HAP-1 (cell line): ENCODE measurements around the gene BAZ2A.
A peak's percentile ranks its signal among the peaks of the same experiment; 100 is the strongest.

Experiments
- DNase-seq, 2 experiments: peaks; one replicate each; pipeline ENCODE4 v3.0.0-alpha.2; 2016 to 2020; ENCODE audit warnings: low spot score in 2 of 2
- H3K27me3 ChIP-seq: fragments of 250-450 bp; sonication (Bioruptor Pico); 2 replicates; pipeline ENCODE4 v1.5.1; 2020; ENCODE audit warnings: low read depth, mild to moderate bottlenecking, moderate library complexity
- H3K36me3 ChIP-seq: fragments of 250-450 bp; sonication (Bioruptor Pico); replicated peaks from 2 replicates; pipeline ENCODE4 v1.5.1; 2020; ENCODE audit warnings: mild to moderate bottlenecking
- H3K4me1 ChIP-seq: fragments of 250-450 bp; sonication (Bioruptor Pico); 2 replicates; pipeline ENCODE4 v1.5.1; 2020; ENCODE audit warnings: mild to moderate bottlenecking
- H3K4me3 ChIP-seq: fragments of 250-450 bp; sonication (Bioruptor Pico); 2 replicates; pipeline ENCODE4 v1.5.1; 2020; ENCODE audit warnings: mild to moderate bottlenecking, moderate library complexity
- H3K9me3 ChIP-seq: fragments of 250-450 bp; sonication (Bioruptor Pico); 2 replicates; pipeline ENCODE4 v1.5.1; 2020; ENCODE audit warnings: mild to moderate bottlenecking, moderate library complexity
- in situ Hi-C: fragments of 300-500 bp; cut with MboI; formaldehyde crosslinking; loops from 3 replicates; pipeline ENCODE4 v1.14.3; 2020; ENCODE audit warnings: low sequenced_read_pairs, inconsistent platforms, mixed read lengths

The BAZ2A gene

DNA sequence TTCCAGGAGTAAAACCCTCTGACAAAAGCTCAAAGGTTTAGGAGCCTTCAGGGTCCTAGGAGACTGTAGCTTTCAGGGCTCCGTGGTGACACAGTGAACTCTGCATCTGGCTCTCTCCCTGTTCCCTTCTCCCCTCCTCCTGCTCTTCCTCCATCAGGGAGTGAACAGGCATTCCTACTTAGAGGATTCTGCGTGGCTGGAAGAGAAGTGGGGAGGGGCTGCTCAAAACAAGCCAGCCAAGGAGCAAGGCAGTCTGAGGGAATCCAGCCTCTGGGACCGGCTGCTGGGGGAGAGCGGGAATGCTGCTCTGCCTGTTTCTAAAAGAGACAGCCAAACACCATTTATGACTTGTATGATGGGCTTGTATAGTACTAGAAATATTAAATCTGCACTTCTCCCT, 59.0 kb downstream of the BAZ2A start:
- Histone ChIP-seq H3K36me3 (no peaks in the 10 kb centered on the region), H3K9me3 (no peaks in the 10 kb centered on the region), H3K4me1 (no peaks in the 10 kb centered on the region), H3K27me3 (no peaks in the 10 kb centered on the region), H3K4me3 (no peak overlapping the region)
- in situ Hi-C loops: loop anchor here (10.0 kb wide), 1 partner anchor 56 kb away; no protein-coding TSS in a partner anchor
- DNase-seq: no peak

- no peak overlapping the region for H3K4me3 ChIP-seq
- in situ Hi-C loops: no loop called here
- H3K9me3 ChIP-seq: no peaks in the 10 kb centered on the region
- no peaks in the 10 kb centered on the region for H3K27me3 ChIP-seq
- no peaks in the 10 kb centered on the region for H3K4me1 ChIP-seq
- H3K36me3 ChIP-seq: no peaks in the 10 kb centered on the region
- no peak for DNase-seq
These were observed 62.0 kb downstream of the BAZ2A start for GRCh38 chr12:56568146-56568545.

DNA sequence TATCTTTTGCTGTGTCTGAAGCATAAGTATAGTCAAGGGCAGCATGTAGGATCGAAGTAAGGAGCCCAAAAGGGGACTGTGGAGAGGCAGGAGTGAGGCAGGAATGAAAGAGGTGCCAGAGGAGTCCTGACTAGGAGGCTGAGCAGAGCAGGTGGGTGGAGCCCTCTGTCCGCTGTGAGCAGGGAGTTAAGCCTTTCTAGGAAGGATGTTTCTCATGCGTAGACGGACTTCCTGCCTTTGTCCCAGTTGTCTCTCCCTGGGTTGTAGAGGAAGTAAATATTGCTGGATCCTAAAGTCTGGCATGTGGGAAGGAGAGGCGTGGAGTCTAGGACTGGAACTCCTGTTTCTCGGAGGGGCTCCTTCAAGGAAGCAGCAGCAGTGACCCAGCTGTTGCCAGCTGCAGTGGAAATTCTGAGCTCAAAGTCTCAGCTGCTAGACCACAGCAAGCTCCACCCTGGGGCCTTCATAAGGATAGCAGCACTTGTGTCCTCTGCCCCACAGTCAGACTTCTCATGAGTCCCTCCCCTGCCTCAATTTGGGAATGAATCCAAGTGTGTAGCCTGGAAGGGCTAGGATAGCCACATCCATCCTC, 64.5 kb downstream of the BAZ2A start:
- DNase-seq: peak in 1 of 2 experiments; percentile 40
- Histone ChIP-seq H3K27me3 (no peaks in the 10 kb centered on the region), H3K9me3 (no peaks in the 10 kb centered on the region), H3K4me1 (no peaks in the 10 kb centered on the region), H3K36me3 (no peaks in the 10 kb centered on the region), H3K4me3 (no peak overlapping the region)
- in situ Hi-C loops: no loop called here

DNA sequence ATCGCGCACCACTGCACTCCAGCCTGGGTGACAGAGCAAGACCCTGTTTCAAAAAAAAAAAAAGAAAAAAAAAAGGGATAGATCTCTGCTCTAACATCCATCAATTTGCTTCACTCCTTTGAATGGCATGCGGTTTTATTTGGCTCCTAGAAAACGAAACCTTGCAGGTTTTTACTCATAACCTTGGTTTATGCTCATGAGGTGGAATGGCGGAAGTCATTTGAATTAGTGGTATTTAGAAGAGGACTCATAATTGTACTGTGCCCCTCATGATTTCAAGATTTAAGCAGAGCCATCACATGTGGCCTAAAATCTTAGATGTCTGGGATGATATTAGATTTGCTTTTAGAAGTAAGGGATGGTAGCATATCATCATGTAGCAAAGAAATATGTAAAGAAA, 79.1 kb downstream of the BAZ2A start:
- H3K4me3 ChIP-seq: no peak overlapping the region
- H3K9me3 ChIP-seq: no peaks in the 10 kb centered on the region
- no peaks in the 10 kb centered on the region for H3K4me1 ChIP-seq
- DNase-seq: no peak
- H3K27me3 ChIP-seq: no peaks in the 10 kb centered on the region
- in situ Hi-C loops: no loop called here
- H3K36me3 ChIP-seq: no peaks in the 10 kb centered on the region

GRCh38 chr12:56546680-56547079, 83.4 kb downstream of the BAZ2A start:
- in situ Hi-C loops: no loop called here
- Histone ChIP-seq H3K36me3 (no peaks in the 10 kb centered on the region), H3K4me1 (no peaks in the 10 kb centered on the region), H3K4me3 (no peak overlapping the region), H3K27me3 (no peaks in the 10 kb centered on the region), H3K9me3 (no peaks in the 10 kb centered on the region)
- DNase-seq: no peak
